ENCODE measurements around the gene ISLR. TPM values are rescaled to one million over a fixed set of nuclear protein-coding genes. Genes with fewer than 3 reads are reported as not detected.
A peak's percentile ranks its signal among the peaks of the same experiment; 100 is the strongest.

ISLR gene
- total and polyA plus RNA-seq, 2 donors (not counting 1 experiment from before 2014, with no cell fraction given) = 14.0 to 17.3 TPM

- H3K27ac ChIP-seq (ENCODE audit: insufficient read depth, low read length) = no peak overlapping the region
- H3K4me2 ChIP-seq (ENCODE audit: extremely low read depth, insufficient read depth, low read length) = no peak overlapping the region
- no peaks in the 10 kb centered on the region for H3K9me3 ChIP-seq (ENCODE audit: control insufficient read depth, insufficient read depth, low read depth, low read length)
- H4K20me1 ChIP-seq (ENCODE audit: control insufficient read depth, extremely low read depth, insufficient read depth, low read length) = no peaks in the 10 kb centered on the region
- no peaks in the 10 kb centered on the region for H3K36me3 ChIP-seq (ENCODE audit: control insufficient read depth, insufficient read depth, low read length)
- DNase-seq (ENCODE audit: low read depth in 2 of 2) = no peak
- TF ChIP-seq CTCF (conservative IDR thresholded peaks at IDR 0.05 in 1 of 2, IDR thresholded peaks at IDR 0.05 in 1 of 2; ENCODE audit: low read depth in 1 of 2, low read length in 2 of 2) = no peak
- no peak overlapping the region for H3K9ac ChIP-seq (ENCODE audit: insufficient read depth, low read length)
- H3K4me1 ChIP-seq (ENCODE audit: control insufficient read depth, extremely low read depth, insufficient read depth, low read length) = no peaks in the 10 kb centered on the region
- H3K4me3 ChIP-seq (replicated peaks in 1 of 4; ENCODE audit: control extremely low read depth in 1 of 4, insufficient read depth in 1 of 4, low read depth in 3 of 4, low read length in 4 of 4) = no peak overlapping the region
- no peaks in the 10 kb centered on the region for H3K79me2 ChIP-seq (ENCODE audit: control insufficient read depth, insufficient read depth, low read length)
- peaks cover 5% of the 10 kb centered on the region for H3K27me3 ChIP-seq (ENCODE audit: control insufficient read depth, insufficient read depth, low read length)
- no peak overlapping the region for H2AFZ ChIP-seq (ENCODE audit: low read length)
Measured at GRCh38 chr15:74147051-74147450, 26.5 kb upstream of the ISLR start.

GRCh38 chr15:74155766-74156417 lies 17.6 kb upstream of the ISLR start:
- Histone ChIP-seq H3K27ac (ENCODE audit: insufficient read depth, low read length) (no peak overlapping the region), H3K79me2 (ENCODE audit: control insufficient read depth, insufficient read depth, low read length) (no peaks in the 10 kb centered on the region), H3K9ac (ENCODE audit: insufficient read depth, low read length) (no peak overlapping the region), H3K4me2 (ENCODE audit: extremely low read depth, insufficient read depth, low read length) (no peak overlapping the region), H3K9me3 (ENCODE audit: control insufficient read depth, insufficient read depth, low read depth, low read length) (no peaks in the 10 kb centered on the region), H3K4me3 (replicated peaks in 1 of 4; ENCODE audit: control extremely low read depth in 1 of 4, insufficient read depth in 1 of 4, low read depth in 3 of 4, low read length in 4 of 4) (no peak overlapping the region), H3K36me3 (ENCODE audit: control insufficient read depth, insufficient read depth, low read length) (no peaks in the 10 kb centered on the region), H3K27me3 (ENCODE audit: control insufficient read depth, insufficient read depth, low read length) (peaks cover 22% of the 10 kb centered on the region), H4K20me1 (ENCODE audit: control insufficient read depth, extremely low read depth, insufficient read depth, low read length) (no peaks in the 10 kb centered on the region), H3K4me1 (ENCODE audit: control insufficient read depth, extremely low read depth, insufficient read depth, low read length) (no peaks in the 10 kb centered on the region), H2AFZ (ENCODE audit: low read length) (no peak overlapping the region)
- no peak for DNase-seq (ENCODE audit: low read depth in 2 of 2)
- no peak for TF ChIP-seq EZH2 (IDR thresholded peaks at IDR 0.05; ENCODE audit: low read length, missing control alignments)
- no peak for TF ChIP-seq CTCF (conservative IDR thresholded peaks at IDR 0.05 in 1 of 2, IDR thresholded peaks at IDR 0.05 in 1 of 2; ENCODE audit: low read depth in 1 of 2, low read length in 2 of 2)

GRCh38 chr15:74156678-74157411 lies 16.7 kb upstream of the ISLR start:
- no peak overlapping the region for H3K27ac ChIP-seq (ENCODE audit: insufficient read depth, low read length)
- DNase-seq (ENCODE audit: low read depth in 2 of 2) = peak in 1 of 2 donors; percentile 17
- H3K9ac ChIP-seq (ENCODE audit: insufficient read depth, low read length) = no peak overlapping the region
- no peaks in the 10 kb centered on the region for H3K79me2 ChIP-seq (ENCODE audit: control insufficient read depth, insufficient read depth, low read length)
- H4K20me1 ChIP-seq (ENCODE audit: control insufficient read depth, extremely low read depth, insufficient read depth, low read length) = no peaks in the 10 kb centered on the region
- H3K27me3 ChIP-seq (ENCODE audit: control insufficient read depth, insufficient read depth, low read length) = peaks cover 22% of the 10 kb centered on the region
- H3K4me3 ChIP-seq (replicated peaks in 1 of 4; ENCODE audit: control extremely low read depth in 1 of 4, insufficient read depth in 1 of 4, low read depth in 3 of 4, low read length in 4 of 4) = no peak overlapping the region
- H3K9me3 ChIP-seq (ENCODE audit: control insufficient read depth, insufficient read depth, low read depth, low read length) = no peaks in the 10 kb centered on the region
- H2AFZ ChIP-seq (ENCODE audit: low read length) = no peak overlapping the region
- H3K4me1 ChIP-seq (ENCODE audit: control insufficient read depth, extremely low read depth, insufficient read depth, low read length) = no peaks in the 10 kb centered on the region
- no peak overlapping the region for H3K4me2 ChIP-seq (ENCODE audit: extremely low read depth, insufficient read depth, low read length)
- H3K36me3 ChIP-seq (ENCODE audit: control insufficient read depth, insufficient read depth, low read length) = no peaks in the 10 kb centered on the region
- TF ChIP-seq CTCF (conservative IDR thresholded peaks at IDR 0.05 in 1 of 2, IDR thresholded peaks at IDR 0.05 in 1 of 2; ENCODE audit: low read depth in 1 of 2, low read length in 2 of 2) (no peak), EZH2 (IDR thresholded peaks at IDR 0.05; ENCODE audit: low read length, missing control alignments) (no peak)

Measured in fibroblast of lung (primary cell).